SK-N-SH (cell line): ENCODE results near the gene PCNX3. TPM values are rescaled to one million over a fixed set of nuclear protein-coding genes. Genes with fewer than 3 reads are reported as not detected.

Experiments
- CTCF ChIA-PET: fragments of 300-600, 350-600 bp; formaldehyde crosslinking; extraction: SDS; loops from one replicate; lab custom pipeline; 2021; lab: Yijun Ruan, JAX
- POLR2A ChIA-PET: fragments of 350-600 bp; sonication (Branson Sonifier 250); formaldehyde crosslinking; extraction: SDS; loops from one replicate; lab custom pipeline; 2020; ENCODE audit warnings: antibody characterized with exemption, inconsistent platforms; lab: Yijun Ruan, JAX
- DNase-seq: peaks from one replicate; pipeline ENCODE4 v3.0.0; 2012
- H2AFZ ChIP-seq: fragments of 200-600 bp; sonication (generic); 2 replicates; pipeline ENCODE4 v1.8.1; 2016; ENCODE audit warnings: antibody characterized with exemption, mild to moderate bottlenecking, low read depth
- H3F3A ChIP-seq: fragments of 200-600 bp; sonication (generic); replicated peaks from 2 replicates; pipeline ENCODE3; 2016; ENCODE audit warnings: antibody characterized with exemption, mild to moderate bottlenecking; ENCODE audit not compliant: insufficient read depth
- H3K27ac ChIP-seq, 2 experiments: fragments of 200-500 bp in 1 of 2; fragments of 200-600 bp in 1 of 2; sonication (Bioruptor generic) in 1 of 2; sonication (generic), shearing (Covaris generic) in 1 of 2; 2 replicates each; pipeline versions ENCODE4 v1.5.1 to v1.6.1; 2014 to 2016; ENCODE audit warnings: low read depth in 2 of 2, inconsistent platforms in 1 of 2, low read length in 1 of 2, mild to moderate bottlenecking in 1 of 2, mixed read lengths in 1 of 2
- H3K27me3 ChIP-seq: fragments of 200-600 bp; sonication (generic), shearing (Covaris generic); 2 replicates; pipeline ENCODE4 v1.6.1; 2016; ENCODE audit warnings: mixed run types; ENCODE audit not compliant: insufficient read depth
- H3K36me3 ChIP-seq, 2 experiments: fragments of 200-500 bp in 1 of 2; fragments of 200-600 bp in 1 of 2; sonication (Bioruptor generic) in 1 of 2; sonication (generic) in 1 of 2; replicated peaks in 1 of 2; 2 replicates each; pipeline versions ENCODE3 to v1.5.1; 2014 to 2016; ENCODE audit warnings: low read length in 1 of 2, mild to moderate bottlenecking in 1 of 2; ENCODE audit not compliant: insufficient read depth in 2 of 2, control insufficient read depth in 1 of 2
- H3K4me1 ChIP-seq, 2 experiments: fragments of 200-500 bp in 1 of 2; fragments of 200-600 bp in 1 of 2; sonication (Bioruptor generic) in 1 of 2; sonication (generic), shearing (Covaris generic) in 1 of 2; 2 replicates each; pipeline versions ENCODE4 v1.5.1 to v1.6.1; 2014 to 2016; ENCODE audit warnings: low read depth in 1 of 2, low read length in 1 of 2, mixed run types in 1 of 2; ENCODE audit not compliant: insufficient read depth in 2 of 2, control insufficient read depth in 1 of 2
- H3K4me2 ChIP-seq: fragments of 200-600 bp; sonication (generic), shearing (Covaris generic); 2 replicates; pipeline ENCODE4 v1.6.1; 2017; ENCODE audit warnings: mixed run types
- H3K4me3 ChIP-seq, 2 experiments: fragments of 200-500 bp in 1 of 2; fragments of 200-600 bp in 1 of 2; sonication (Bioruptor generic) in 1 of 2; sonication (generic), shearing (Covaris generic) in 1 of 2; 2 replicates each; pipeline versions ENCODE4 v1.5.1 to v1.8.1; 2014 to 2016; ENCODE audit warnings: low read depth in 2 of 2, inconsistent platforms in 1 of 2, low read length in 1 of 2, mild to moderate bottlenecking in 1 of 2, mixed read lengths in 1 of 2, moderate library complexity in 1 of 2
- H3K79me2 ChIP-seq: fragments of 200-600 bp; sonication (generic); 2 replicates; pipeline ENCODE4 v1.8.1; 2017; ENCODE audit warnings: mild to moderate bottlenecking; ENCODE audit not compliant: insufficient read depth
- H3K9ac ChIP-seq: fragments of 200-600 bp; sonication (generic); 2 replicates; pipeline ENCODE4 v1.6.1; 2017; ENCODE audit warnings: mixed run types
- H3K9me2 ChIP-seq: fragments of 200-600 bp; sonication (generic); 2 replicates; pipeline ENCODE4 v1.6.1; 2017; ENCODE audit warnings: mixed run types
- H3K9me3 ChIP-seq: fragments of 200-600 bp; sonication (generic); 2 replicates; pipeline ENCODE4 v1.6.1; 2017; ENCODE audit warnings: mixed run types, mild to moderate bottlenecking, moderate library complexity
- H4K20me1 ChIP-seq: fragments of 200-600 bp; sonication (generic); 2 replicates; pipeline ENCODE4 v1.6.1; 2017; ENCODE audit warnings: mild to moderate bottlenecking, mixed run types; ENCODE audit not compliant: insufficient read depth
- CHD2 ChIP-seq: fragments of 150-350 bp; IDR thresholded peaks from 2 replicates; pipeline ENCODE4 v1.6.1; 2018; ENCODE audit warnings: low read length; ENCODE audit not compliant: partially characterized antibody
- ELF1 ChIP-seq: IDR thresholded peaks from 2 replicates; pipeline ENCODE4 v1.4.0; 2012
- EP300 ChIP-seq, 2 experiments: IDR thresholded peaks; 2 replicates each; pipeline versions ENCODE4 v1.4.0 to v1.6.1; 2012; ENCODE audit warnings: borderline replicate concordance in 1 of 2, low read depth in 1 of 2, low read length in 1 of 2
- EZH2phosphoT487 ChIP-seq: fragments of 200-600 bp; sonication (generic); IDR thresholded peaks from 2 replicates; pipeline ENCODE4 v1.6.1; 2017; ENCODE audit warnings: low read depth, mixed run types, mild to moderate bottlenecking, antibody characterized with exemption, moderate library complexity, borderline replicate concordance
- FOSL2 ChIP-seq: IDR thresholded peaks from 2 replicates; pipeline ENCODE4 v1.4.0; 2012; ENCODE audit warnings: low read depth, mild to moderate bottlenecking, moderate library complexity, borderline replicate concordance
- FOXJ3 ChIP-seq: sonication (generic); formaldehyde crosslinking; IDR thresholded peaks from 2 replicates; pipeline ENCODE4 v1.5.1; 2020; ENCODE audit warnings: mild to moderate bottlenecking, missing genetic modification reagents
- FOXM1 ChIP-seq: IDR thresholded peaks from 2 replicates; pipeline ENCODE4 v1.4.0; 2012; ENCODE audit warnings: low read depth, mild to moderate bottlenecking
- GABPA ChIP-seq: IDR thresholded peaks from 2 replicates; pipeline ENCODE4 v1.4.0; 2012; ENCODE audit warnings: low read depth, mild to moderate bottlenecking
- GATA2 ChIP-seq: sonication (generic); formaldehyde crosslinking; IDR thresholded peaks from 2 replicates; pipeline ENCODE4 v1.5.0; 2020; ENCODE audit warnings: mild to moderate bottlenecking, missing genetic modification reagents
- IRF3 ChIP-seq: fragments of 150-350 bp; IDR thresholded peaks from 2 replicates; pipeline ENCODE4 v1.6.1; 2016; ENCODE audit warnings: mild to moderate bottlenecking, low read depth, low read length
- JUND ChIP-seq: IDR thresholded peaks from 2 replicates; pipeline ENCODE4 v1.4.0; 2012
- MAX ChIP-seq: IDR thresholded peaks from 2 replicates; pipeline ENCODE4 v1.4.0; 2012; ENCODE audit warnings: low read depth
- MEF2A ChIP-seq: IDR thresholded peaks from 2 replicates; pipeline ENCODE4 v1.4.0; 2012; ENCODE audit warnings: low read depth, borderline replicate concordance
- NFIC ChIP-seq: IDR thresholded peaks from 2 replicates; pipeline ENCODE4 v1.4.0; 2012; ENCODE audit warnings: borderline replicate concordance
- NRF1 ChIP-seq: IDR thresholded peaks from 2 replicates; pipeline ENCODE4 v1.6.1; 2012; ENCODE audit warnings: low read depth, mild to moderate bottlenecking, low read length
- PBX3 ChIP-seq: IDR thresholded peaks from 2 replicates; pipeline ENCODE4; 2012
- POLR2AphosphoS5 ChIP-seq: IDR thresholded peaks from 2 replicates; pipeline ENCODE4 v1.6.1; 2012; ENCODE audit warnings: low read depth, low read length
- RAD21 ChIP-seq: IDR thresholded peaks from 2 replicates; pipeline ENCODE4 v1.6.1; 2012; ENCODE audit warnings: mild to moderate bottlenecking, low read length
- RCOR1 ChIP-seq: fragments of 150-350 bp; IDR thresholded peaks from 2 replicates; pipeline ENCODE4 v1.6.1; 2017; ENCODE audit warnings: antibody characterized with exemption, low read length
- RFX5 ChIP-seq: IDR thresholded peaks from 2 replicates; pipeline ENCODE4 v1.6.1; 2012; ENCODE audit warnings: mild to moderate bottlenecking, improper control_type of control experiment, low read length
- RXRA ChIP-seq: IDR thresholded peaks from 2 replicates; pipeline ENCODE4 v1.4.0; 2012; ENCODE audit warnings: low read depth, mild to moderate bottlenecking, borderline replicate concordance
- SIN3A ChIP-seq: IDR thresholded peaks from 2 replicates; pipeline ENCODE4 v1.6.1; 2012; ENCODE audit warnings: low read depth, mild to moderate bottlenecking, low read length, moderate library complexity, borderline replicate concordance
- SMC3 ChIP-seq: IDR thresholded peaks from 2 replicates; pipeline ENCODE4 v1.6.1; 2012; ENCODE audit warnings: low read depth, low read length, improper control_type of control experiment
- TCF12 ChIP-seq: IDR thresholded peaks from 2 replicates; pipeline ENCODE4 v1.4.0; 2012
- USF1 ChIP-seq: IDR thresholded peaks from 2 replicates; pipeline ENCODE4 v1.4.0; 2012; ENCODE audit warnings: low read depth, borderline replicate concordance
- USF2 ChIP-seq: fragments of 150-350 bp; IDR thresholded peaks from 2 replicates; pipeline ENCODE4 v1.6.1; 2017; ENCODE audit warnings: antibody characterized with exemption, low read length, low read depth, borderline replicate concordance
- YY1 ChIP-seq: IDR thresholded peaks from 2 replicates; pipeline ENCODE4 v1.4.0; 2012; ENCODE audit warnings: low read depth, mild to moderate bottlenecking
- ZBTB33 ChIP-seq: IDR thresholded peaks from 2 replicates; pipeline ENCODE4 v1.4.0; 2012; ENCODE audit warnings: low read depth, borderline replicate concordance
- WGBS: methylation state at CpG from one replicate; pipeline ENCODE4 v1.1.6; 2017; ENCODE audit warnings: low lambda C conversion rate; 5-methylcytosine and 5-hydroxymethylcytosine counted together
- polyA plus RNA-seq, 3 experiments: library from polyadenylated mRNA; depleted of rRNA; stranded (reverse); fragments of >200 nt; gene quantifications; 2 replicates each; pipeline ENCODE4 v1.2.3, GENCODE V29; 2012

PCNX3 gene
- polyA plus RNA-seq (2012; rRNA removed) = 23.8 and 33.7 TPM in 2 replicates
- 7.5 and 14.8 TPM in 2 replicates for polyA plus RNA-seq (2012; cell fraction: cytosol; rRNA removed)
- 88.7 and 115 TPM in 2 replicates for polyA plus RNA-seq (2012; cell fraction: nucleus; rRNA removed)

GRCh38 chr11:65615229-65615949, at the start of gene PCNX3:
TSS of gene PCNX3 (plus strand) at chr11:65615776. CDS start at chr11:65616312, 536 bp downstream.
- Histone ChIP-seq H3K4me2 (peak within 1 kb of the TSS; percentile 85), H3K9me2 (no peaks in the 10 kb centered on the region), H3K9me3 (no peaks in the 10 kb centered on the region), H3K9ac (peak within 1 kb of the TSS; percentile 93), H4K20me1 (peaks cover 23% of the 10 kb centered on the region), H3K79me2 (peaks cover 93% of the 10 kb centered on the region), H2AFZ (no peak within 1 kb of the TSS), H3K36me3 (peaks cover 6 to 38% of the 10 kb centered on the region in 2 experiments), H3K4me3 (peak within 1 kb of the TSS; percentile 87 to 95), H3K27ac (peak within 1 kb of the TSS; percentile 83 to 93), H3K4me1 (peaks cover 25 to 36% of the 10 kb centered on the region in 2 experiments; a peak in 3 of 4 replicates), H3K27me3 (no peaks in the 10 kb centered on the region), H3F3A (peaks cover 4% of the 10 kb centered on the region)
- ChIA-PET POLR2A (interaction anchor here (0.6 to 1.5 kb wide), 18 partner anchors 8 to 1381 kb away, joined by 3 to 6 read pairs (median 4); partner anchors contain the start of genes CCDC85B, CFL1, LTBP3 and MALAT1), CTCF (interaction anchor here (1.0 to 2.8 kb wide), 7 partner anchors 21 to 273 kb away, joined by 3 to 14 read pairs (median 4); partner anchors contain the start of genes FAM89B, FIBP and ZNRD2)
- under 1% methylated on average over 31 of the region's 55 CpGs for WGBS
- DNase-seq = peak; percentile 100
- peak; percentile 92 for TF ChIP-seq ELF1
- no peak for TF ChIP-seq JUND
- TF ChIP-seq RXRA = no peak
- no peak for TF ChIP-seq NFIC
- TF ChIP-seq EZH2phosphoT487 = no peak
- peak; percentile 96 for TF ChIP-seq NRF1
- TF ChIP-seq SIN3A = peak; percentile 70; the same call in 1 of the 2 replicates
- TF ChIP-seq USF2 = no peak
- TF ChIP-seq RFX5 = no peak
- TF ChIP-seq IRF3 = peak; percentile 94
- TF ChIP-seq PBX3 = peak; percentile 100
- TF ChIP-seq ZBTB33 = no peak; the same call in 1 of the 2 replicates
- peak; percentile 94 for TF ChIP-seq MAX
- TF ChIP-seq POLR2AphosphoS5 = peak; percentile 72
- no peak for TF ChIP-seq RCOR1
- TF ChIP-seq YY1 = peak; percentile 69; the same call in 1 of the 2 replicates
- no peak for TF ChIP-seq RAD21
- no peak for TF ChIP-seq USF1
- no peak for TF ChIP-seq FOXJ3 (CRISPR knock-in tag)
- TF ChIP-seq FOSL2 = no peak
- peak; percentile 92 for TF ChIP-seq GABPA
- peak in 1 of 2 experiments; percentile 39; a peak in 1 of 4 replicates for TF ChIP-seq EP300 (IDR thresholded peaks at IDR 0.05; ENCODE audit: borderline replicate concordance in 1 of 2, low read depth in 1 of 2, low read length in 1 of 2)
- TF ChIP-seq MEF2A = no peak
- no peak for TF ChIP-seq GATA2 (CRISPR knock-in tag)
- TF ChIP-seq CHD2 = peak; percentile 95
- no peak for TF ChIP-seq SMC3
- TF ChIP-seq FOXM1 = no peak
- TF ChIP-seq TCF12 = no peak
